HFFc6 (cell line): ENCODE measurements around the gene TAAR9. TPM values are rescaled to one million over a fixed set of nuclear protein-coding genes. Genes with fewer than 3 reads are reported as not detected.
"Not testable (repeated sequence)": the region's sequence is repeated elsewhere in the genome, so short reads cannot be mapped to it uniquely, and the experiment has no call there.

Experiments
- DNase-seq: peaks from one replicate; pipeline ENCODE4 v3.0.0-alpha.2; 2018
- H3K27ac Mint-ChIP-seq: 2 replicates; pipeline ENCODE4 v1.8.0; 2020; ENCODE audit warnings: mild to moderate bottlenecking, mixed read lengths
- H3K27me3 Mint-ChIP-seq: 2 replicates; pipeline ENCODE4 v1.8.0; 2021; ENCODE audit warnings: mild to moderate bottlenecking, moderate library complexity, mixed read lengths; ENCODE audit not compliant: insufficient read depth
- H3K36me3 Mint-ChIP-seq: 2 replicates; pipeline ENCODE4 v1.8.0; 2021; ENCODE audit warnings: low read depth, mixed read lengths
- H3K4me1 Mint-ChIP-seq: 2 replicates; pipeline ENCODE4 v1.8.0; 2020; ENCODE audit warnings: low read depth, mixed read lengths
- H3K4me3 Mint-ChIP-seq: 2 replicates; pipeline ENCODE4 v1.8.0; 2020; ENCODE audit warnings: mild to moderate bottlenecking, moderate library complexity, mixed read lengths
- H3K9me3 Mint-ChIP-seq: 2 replicates; pipeline ENCODE4 v1.8.0; 2020; ENCODE audit warnings: mild to moderate bottlenecking, mixed read lengths
- CTCF ChIP-seq: fragments of 200-600 bp; sonication (generic); IDR thresholded peaks from 2 replicates; pipeline ENCODE4 v1.5.0; 2021; ENCODE audit warnings: antibody characterized with exemption, mild to moderate bottlenecking
- total RNA-seq, 6 experiments: library from RNA; stranded (reverse); fragmentation: NEBNext Ultra II Directional; extraction: Animal tissue kit (Norgen Biotek cat#: 25700); gene quantifications; 2 replicates in 1 of 6; 3 replicates in 5 of 6; pipeline ENCODE4 v1.2.3, GENCODE V29; 2021

TAAR9 gene
- total RNA-seq, 6 experiments from 2014 or later: not detected

- no peak for TF ChIP-seq CTCF
Measured at GRCh38 chr6:132552372-132552771, 14.3 kb downstream of the TAAR9 start, which contains the start of gene TAAR8. TSS of gene TAAR8 (plus strand) at chr6:132552672. CDS start at chr6:132552693, 21 bp downstream.

GRCh38 chr6:132560087-132560486 is 22.0 kb downstream of the TAAR9 start:
- not testable (repeated sequence) for H3K27ac Mint-ChIP-seq, H3K4me3 Mint-ChIP-seq, DNase-seq, H3K36me3 Mint-ChIP-seq, H3K9me3 Mint-ChIP-seq, H3K4me1 Mint-ChIP-seq
- H3K27me3 Mint-ChIP-seq: peaks cover 17% of the 10 kb centered on the region

More at GRCh38 chr6:132552372-132552771, 14.3 kb downstream of the TAAR9 start, which contains the start of gene TAAR8:
- no peaks in the 10 kb centered on the region for H3K36me3 Mint-ChIP-seq
- H3K27ac Mint-ChIP-seq: no peak within 1 kb of the TSS
- no peaks in the 10 kb centered on the region for H3K9me3 Mint-ChIP-seq
- H3K4me3 Mint-ChIP-seq: no peak within 1 kb of the TSS
- no peak for DNase-seq
- no peaks in the 10 kb centered on the region for H3K4me1 Mint-ChIP-seq
- H3K27me3 Mint-ChIP-seq: peaks cover 12% of the 10 kb centered on the region; the same call in 1 of the 2 replicates

GRCh38 chr6:132566404-132566803 is 28.3 kb downstream of the TAAR9 start:
- H3K9me3 Mint-ChIP-seq: no peaks in the 10 kb centered on the region
- no peaks in the 10 kb centered on the region for H3K4me1 Mint-ChIP-seq
- no peak for DNase-seq
- H3K27me3 Mint-ChIP-seq: peaks cover 20% of the 10 kb centered on the region
- no peak for TF ChIP-seq CTCF
- no peaks in the 10 kb centered on the region for H3K36me3 Mint-ChIP-seq
- no peak overlapping the region for H3K27ac Mint-ChIP-seq
- no peak overlapping the region for H3K4me3 Mint-ChIP-seq

- H3K4me1 Mint-ChIP-seq: no peaks in the 10 kb centered on the region
- no peaks in the 10 kb centered on the region for H3K36me3 Mint-ChIP-seq
- no peak overlapping the region for H3K27ac Mint-ChIP-seq
- TF ChIP-seq CTCF: no peak
- H3K9me3 Mint-ChIP-seq: no peaks in the 10 kb centered on the region
- H3K27me3 Mint-ChIP-seq: peaks cover 20% of the 10 kb centered on the region
- DNase-seq: no peak
- H3K4me3 Mint-ChIP-seq: no peak overlapping the region
Measured at GRCh38 chr6:132567566-132567965, 29.5 kb downstream of the TAAR9 start.

GRCh38 chr6:132568611-132569010 is 30.5 kb downstream of the TAAR9 start:
- Mint-ChIP-seq H3K27ac (no peak overlapping the region), H3K27me3 (peaks cover 25% of the 10 kb centered on the region), H3K9me3 (no peaks in the 10 kb centered on the region), H3K4me3 (no peak overlapping the region), H3K36me3 (no peaks in the 10 kb centered on the region), H3K4me1 (no peaks in the 10 kb centered on the region)
- TF ChIP-seq CTCF: no peak
- DNase-seq: no peak

GRCh38 chr6:132569170-132569569 is 31.1 kb downstream of the TAAR9 start:
- H3K27ac Mint-ChIP-seq: no peak overlapping the region
- H3K4me3 Mint-ChIP-seq: no peak overlapping the region
- no peak for DNase-seq
- H3K27me3 Mint-ChIP-seq: peaks cover 25% of the 10 kb centered on the region
- no peaks in the 10 kb centered on the region for H3K36me3 Mint-ChIP-seq
- H3K4me1 Mint-ChIP-seq: no peaks in the 10 kb centered on the region
- TF ChIP-seq CTCF: no peak
- no peaks in the 10 kb centered on the region for H3K9me3 Mint-ChIP-seq
